GM23338 (cell line): ENCODE results near the gene PPFIBP2. TPM values are rescaled to one million over a fixed set of nuclear protein-coding genes. Genes with fewer than 3 reads are reported as not detected.

Experiments
- CREB1 ChIP-seq: fragments of 250-450 bp; sonication (Bioruptor Pico); IDR thresholded peaks from 2 replicates; pipeline ENCODE4 v1.5.0; 2020; ENCODE audit warnings: low read depth, mild to moderate bottlenecking, moderate library complexity
- CTCF ChIP-seq, 2 experiments: fragments of 200-600 bp in 1 of 2; sonication (generic) in 1 of 2; conservative IDR thresholded peaks; 2 replicates each; pipeline versions ENCODE4 v1.5.1 to v1.6.1; 2016 to 2017; ENCODE audit warnings: antibody characterized with exemption in 2 of 2, low read depth in 2 of 2, mild to moderate bottlenecking in 2 of 2, moderate library complexity in 1 of 2
- EZH2 ChIP-seq: fragments of 200-600 bp; sonication (generic); IDR thresholded peaks from one replicate; pipeline ENCODE4 v1.8.0; 2017; ENCODE audit warnings: antibody characterized with exemption, mild to moderate bottlenecking, low read depth; ENCODE audit not compliant: unreplicated experiment
- EZH2phosphoT487 ChIP-seq: fragments of 200-600 bp; sonication (generic); IDR thresholded peaks from one replicate; pipeline ENCODE4 v1.8.1; 2018; ENCODE audit warnings: antibody characterized with exemption; ENCODE audit not compliant: unreplicated experiment
- NANOG ChIP-seq: IDR thresholded peaks from 2 replicates; pipeline ENCODE4 v1.6.1; 2016; ENCODE audit warnings: antibody characterized with exemption, borderline replicate concordance
- POLR2AphosphoS5 ChIP-seq: IDR thresholded peaks from 2 replicates; pipeline ENCODE4 v1.6.1; 2016; ENCODE audit warnings: antibody characterized with exemption, low read depth
- STAT1 ChIP-seq: IDR thresholded peaks from one replicate; pipeline ENCODE4 v1.6.1; 2016; ENCODE audit warnings: antibody characterized with exemption; ENCODE audit not compliant: unreplicated experiment
- ZNF114 ChIP-seq: fragments of 250-450 bp; sonication (Bioruptor Pico); IDR thresholded peaks from 2 replicates; pipeline ENCODE4 v1.5.0; 2020; ENCODE audit warnings: mild to moderate bottlenecking, moderate library complexity
- ZNF331 ChIP-seq: fragments of 250-450 bp; sonication (Bioruptor Pico); IDR thresholded peaks from 2 replicates; pipeline ENCODE4 v1.5.0; 2020; ENCODE audit warnings: low read depth, mild to moderate bottlenecking, moderate library complexity
- ZNF462 ChIP-seq: fragments of 250-450 bp; sonication (Bioruptor Pico); IDR thresholded peaks from 2 replicates; pipeline ENCODE4 v1.5.0; 2020; ENCODE audit warnings: mild to moderate bottlenecking, moderate library complexity
- polyA plus RNA-seq: library from polyadenylated mRNA; unstranded; fragments of >200 nt; fragmentation: Nextera tagmentation; extraction: Ambion mirVana; gene quantifications from 2 replicates; pipeline ENCODE4 v1.2.1, GENCODE V29; 2016
- total RNA-seq: library from RNA; depleted of rRNA; stranded (reverse); fragments of >200 nt; shearing (Covaris generic); gene quantifications from 2 replicates; pipeline ENCODE4 v1.2.3, GENCODE V29; 2014

The PPFIBP2 gene
- total and polyA plus RNA-seq, 2 experiments from 2014 or later = 7.1 to 14.8 TPM

GRCh38 chr11:7488681-7489080 lies 25.1 kb upstream of the PPFIBP2 start (continued):
- no peak for TF ChIP-seq ZNF462 (CRISPR knock-in tag)
- TF ChIP-seq EZH2phosphoT487 = no peak
- TF ChIP-seq EZH2 = no peak
- no peak for TF ChIP-seq STAT1
- no peak for TF ChIP-seq CREB1 (CRISPR knock-in tag)
- TF ChIP-seq ZNF114 (CRISPR knock-in tag) = no peak
- TF ChIP-seq ZNF331 (CRISPR knock-in tag) = no peak
- TF ChIP-seq CTCF (conservative IDR thresholded peaks at IDR 0.05; ENCODE audit: low read depth in 2 of 2) = no peak
- no peak for TF ChIP-seq POLR2AphosphoS5
- TF ChIP-seq NANOG = no peak
